ENCODE data around the gene PLCG1.

PLCG1 gene

GRCh38 chr20:41151134-41151869 is 14.0 kb downstream of the PLCG1 start:
- no peak overlapping the region for H3K4me3 ChIP-seq (ENCODE audit: low read depth, low read length)
- peak overlapping the region; percentile 12 for H3K9ac ChIP-seq (ENCODE audit: low read depth, low read length)
- peaks cover 7% of the 10 kb centered on the region for H3K36me3 ChIP-seq (ENCODE audit: control insufficient read depth, insufficient read depth, low read length)
- H3K27me3 ChIP-seq (ENCODE audit: control insufficient read depth, insufficient read depth, low read length) = no peaks in the 10 kb centered on the region
- H3K4me1 ChIP-seq (ENCODE audit: control insufficient read depth, insufficient read depth, low read length) = no peaks in the 10 kb centered on the region
- H3K9me3 ChIP-seq (ENCODE audit: control insufficient read depth, insufficient read depth, low read length) = no peaks in the 10 kb centered on the region

DNA sequence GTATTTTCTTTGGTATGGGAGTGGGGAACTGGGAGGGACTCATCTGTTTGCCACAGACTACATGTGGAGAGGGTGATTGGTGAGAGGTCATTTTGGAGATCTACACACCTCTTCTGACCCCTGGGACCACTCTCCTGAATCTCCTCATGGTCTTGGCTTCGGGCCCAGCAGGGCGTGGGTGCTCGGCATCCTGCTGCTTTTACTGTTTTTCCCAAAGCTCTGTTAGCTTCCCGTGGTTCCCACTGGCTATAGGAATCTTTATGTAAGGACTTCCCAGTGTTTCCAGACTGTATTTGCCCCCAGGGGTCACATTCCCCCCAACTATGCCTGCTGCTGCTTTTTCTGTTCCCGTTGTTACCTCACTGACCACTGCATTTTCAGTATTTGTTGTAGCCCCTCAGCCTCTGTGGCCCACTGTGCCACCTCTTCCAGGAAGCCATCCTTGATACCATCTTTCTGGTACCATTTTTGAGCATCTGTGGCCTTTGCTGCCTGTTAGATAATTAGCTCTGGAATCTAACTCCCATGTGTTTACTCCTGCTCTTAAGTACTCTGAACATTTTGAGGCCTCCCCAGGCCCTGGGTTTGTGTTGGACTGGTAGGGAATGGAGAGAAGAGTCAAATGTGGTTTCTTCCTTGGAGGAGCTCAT is 14.9 kb downstream of the PLCG1 start:
- Histone ChIP-seq H3K9me3 (ENCODE audit: control insufficient read depth, insufficient read depth, low read length) (no peaks in the 10 kb centered on the region), H3K4me3 (ENCODE audit: low read depth, low read length) (no peak overlapping the region), H3K4me1 (ENCODE audit: control insufficient read depth, insufficient read depth, low read length) (no peaks in the 10 kb centered on the region), H3K27me3 (ENCODE audit: control insufficient read depth, insufficient read depth, low read length) (no peaks in the 10 kb centered on the region), H3K9ac (ENCODE audit: low read depth, low read length) (no peak overlapping the region), H3K36me3 (ENCODE audit: control insufficient read depth, insufficient read depth, low read length) (peaks cover 7% of the 10 kb centered on the region)

- H3K36me3 ChIP-seq (ENCODE audit: control insufficient read depth, insufficient read depth, low read length) = peaks cover 9% of the 10 kb centered on the region
- H3K27me3 ChIP-seq (ENCODE audit: control insufficient read depth, insufficient read depth, low read length) = no peaks in the 10 kb centered on the region
- peaks cover 2% of the 10 kb centered on the region for H3K4me1 ChIP-seq (ENCODE audit: control insufficient read depth, insufficient read depth, low read length)
- no peaks in the 10 kb centered on the region for H3K9me3 ChIP-seq (ENCODE audit: control insufficient read depth, insufficient read depth, low read length)
- no peak overlapping the region for H3K9ac ChIP-seq (ENCODE audit: low read depth, low read length)
- no peak overlapping the region for H3K4me3 ChIP-seq (ENCODE audit: low read depth, low read length)
Measured at GRCh38 chr20:41154436-41155176, 17.3 kb downstream of the PLCG1 start.

GRCh38 chr20:41155261-41155660 is 17.9 kb downstream of the PLCG1 start:
- Histone ChIP-seq H3K9ac (ENCODE audit: low read depth, low read length) (no peak overlapping the region), H3K36me3 (ENCODE audit: control insufficient read depth, insufficient read depth, low read length) (peaks cover 15% of the 10 kb centered on the region), H3K4me3 (ENCODE audit: low read depth, low read length) (no peak overlapping the region)

GRCh38 chr20:41158082-41158625 is 20.8 kb downstream of the PLCG1 start:
- Histone ChIP-seq H3K27me3 (ENCODE audit: control insufficient read depth, insufficient read depth, low read length) (no peaks in the 10 kb centered on the region), H3K9ac (ENCODE audit: low read depth, low read length) (no peak overlapping the region), H3K36me3 (ENCODE audit: control insufficient read depth, insufficient read depth, low read length) (peaks cover 30% of the 10 kb centered on the region), H3K4me1 (ENCODE audit: control insufficient read depth, insufficient read depth, low read length) (peaks cover 2% of the 10 kb centered on the region), H3K4me3 (ENCODE audit: low read depth, low read length) (no peak overlapping the region), H3K9me3 (ENCODE audit: control insufficient read depth, insufficient read depth, low read length) (no peaks in the 10 kb centered on the region)

More at GRCh38 chr20:41155261-41155660, 17.9 kb downstream of the PLCG1 start:
- no peaks in the 10 kb centered on the region for H3K27me3 ChIP-seq (ENCODE audit: control insufficient read depth, insufficient read depth, low read length)
- H3K9me3 ChIP-seq (ENCODE audit: control insufficient read depth, insufficient read depth, low read length) = no peaks in the 10 kb centered on the region
- peaks cover 2% of the 10 kb centered on the region for H3K4me1 ChIP-seq (ENCODE audit: control insufficient read depth, insufficient read depth, low read length)

DNA sequence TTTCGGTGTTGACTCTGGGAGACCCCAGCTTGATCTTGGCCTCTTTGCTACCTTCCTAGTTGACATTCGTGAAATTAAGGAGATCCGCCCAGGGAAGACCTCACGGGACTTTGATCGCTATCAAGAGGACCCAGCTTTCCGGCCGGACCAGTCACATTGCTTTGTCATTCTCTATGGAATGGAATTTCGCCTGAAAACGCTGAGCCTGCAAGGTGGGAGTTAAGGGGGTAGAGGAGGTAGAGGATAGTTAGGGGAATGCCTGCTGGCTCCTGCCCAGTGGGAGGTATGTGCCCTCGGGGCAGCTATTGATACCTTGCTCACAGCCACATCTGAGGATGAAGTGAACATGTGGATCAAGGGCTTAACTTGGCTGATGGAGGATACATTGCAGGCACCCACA is 22.2 kb downstream of the PLCG1 start:
- H3K9me3 ChIP-seq (ENCODE audit: control insufficient read depth, insufficient read depth, low read length) = no peaks in the 10 kb centered on the region
- H3K9ac ChIP-seq (ENCODE audit: low read depth, low read length) = no peak overlapping the region
- H3K27me3 ChIP-seq (ENCODE audit: control insufficient read depth, insufficient read depth, low read length) = no peaks in the 10 kb centered on the region
- peaks cover 44% of the 10 kb centered on the region for H3K36me3 ChIP-seq (ENCODE audit: control insufficient read depth, insufficient read depth, low read length)
- no peak overlapping the region for H3K4me3 ChIP-seq (ENCODE audit: low read depth, low read length)
- peaks cover 2% of the 10 kb centered on the region for H3K4me1 ChIP-seq (ENCODE audit: control insufficient read depth, insufficient read depth, low read length)

DNA sequence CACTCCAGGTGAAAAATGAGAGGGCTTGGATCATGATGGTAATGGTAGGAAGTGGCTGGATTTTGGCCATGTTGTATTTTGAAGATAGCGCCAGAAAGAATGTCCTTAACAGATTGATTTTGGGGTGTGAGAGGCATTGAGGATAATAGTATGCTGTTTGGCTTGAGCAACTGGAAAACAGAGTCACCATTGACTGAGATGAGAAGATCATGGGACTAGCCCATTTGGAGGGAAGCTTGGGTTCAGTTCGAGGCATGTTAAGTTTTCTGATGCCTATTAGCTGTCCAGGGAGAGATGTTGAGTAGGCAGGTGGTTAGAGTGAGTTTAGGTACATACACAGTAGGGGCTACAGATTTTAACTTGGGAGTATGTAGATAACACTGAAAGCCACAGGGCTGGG is 23.3 kb downstream of the PLCG1 start:
- no peak overlapping the region for H3K9ac ChIP-seq (ENCODE audit: low read depth, low read length)
- H3K27me3 ChIP-seq (ENCODE audit: control insufficient read depth, insufficient read depth, low read length) = no peaks in the 10 kb centered on the region
- no peak overlapping the region for H3K4me3 ChIP-seq (ENCODE audit: low read depth, low read length)
- peaks cover 2% of the 10 kb centered on the region for H3K4me1 ChIP-seq (ENCODE audit: control insufficient read depth, insufficient read depth, low read length)
- H3K36me3 ChIP-seq (ENCODE audit: control insufficient read depth, insufficient read depth, low read length) = peaks cover 56% of the 10 kb centered on the region
- no peaks in the 10 kb centered on the region for H3K9me3 ChIP-seq (ENCODE audit: control insufficient read depth, insufficient read depth, low read length)

- Histone ChIP-seq H3K4me1 (ENCODE audit: control insufficient read depth, insufficient read depth, low read length) (peaks cover 2% of the 10 kb centered on the region), H3K4me3 (ENCODE audit: low read depth, low read length) (no peak overlapping the region), H3K36me3 (ENCODE audit: control insufficient read depth, insufficient read depth, low read length) (peaks cover 68% of the 10 kb centered on the region), H3K9me3 (ENCODE audit: control insufficient read depth, insufficient read depth, low read length) (no peaks in the 10 kb centered on the region), H3K27me3 (ENCODE audit: control insufficient read depth, insufficient read depth, low read length) (no peaks in the 10 kb centered on the region), H3K9ac (ENCODE audit: low read depth, low read length) (no peak overlapping the region)
Measured at GRCh38 chr20:41161886-41162285, 24.5 kb downstream of the PLCG1 start.

- peaks cover 73% of the 10 kb centered on the region for H3K36me3 ChIP-seq (ENCODE audit: control insufficient read depth, insufficient read depth, low read length)
Measured at GRCh38 chr20:41162396-41162795, 25.1 kb downstream of the PLCG1 start.

DNA sequence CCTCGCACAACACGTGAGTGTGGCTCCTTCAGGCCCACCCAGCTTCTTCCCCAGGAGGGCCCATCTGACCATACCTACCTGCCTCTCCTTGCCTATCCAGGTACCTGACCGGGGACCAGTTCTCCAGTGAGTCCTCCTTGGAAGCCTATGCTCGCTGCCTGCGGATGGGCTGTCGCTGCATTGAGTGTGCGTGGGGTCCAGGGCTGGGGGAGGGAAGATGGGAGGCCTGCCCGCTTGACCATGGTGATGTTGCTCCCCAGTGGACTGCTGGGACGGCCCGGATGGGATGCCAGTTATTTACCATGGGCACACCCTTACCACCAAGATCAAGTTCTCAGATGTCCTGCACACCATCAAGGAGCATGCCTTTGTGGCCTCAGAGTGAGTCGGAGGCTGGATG is 26.5 kb downstream of the PLCG1 start:
- Histone ChIP-seq H3K36me3 (ENCODE audit: control insufficient read depth, insufficient read depth, low read length) (peaks cover 86% of the 10 kb centered on the region), H3K4me1 (ENCODE audit: control insufficient read depth, insufficient read depth, low read length) (no peaks in the 10 kb centered on the region), H3K9ac (ENCODE audit: low read depth, low read length) (no peak overlapping the region), H3K4me3 (ENCODE audit: low read depth, low read length) (no peak overlapping the region), H3K9me3 (ENCODE audit: control insufficient read depth, insufficient read depth, low read length) (no peaks in the 10 kb centered on the region), H3K27me3 (ENCODE audit: control insufficient read depth, insufficient read depth, low read length) (no peaks in the 10 kb centered on the region)

More at GRCh38 chr20:41162396-41162795, 25.1 kb downstream of the PLCG1 start:
- H3K4me1 ChIP-seq (ENCODE audit: control insufficient read depth, insufficient read depth, low read length) = peaks cover 2% of the 10 kb centered on the region
- no peak overlapping the region for H3K9ac ChIP-seq (ENCODE audit: low read depth, low read length)
- no peaks in the 10 kb centered on the region for H3K9me3 ChIP-seq (ENCODE audit: control insufficient read depth, insufficient read depth, low read length)
- no peaks in the 10 kb centered on the region for H3K27me3 ChIP-seq (ENCODE audit: control insufficient read depth, insufficient read depth, low read length)
- H3K4me3 ChIP-seq (ENCODE audit: low read depth, low read length) = no peak overlapping the region

DNA sequence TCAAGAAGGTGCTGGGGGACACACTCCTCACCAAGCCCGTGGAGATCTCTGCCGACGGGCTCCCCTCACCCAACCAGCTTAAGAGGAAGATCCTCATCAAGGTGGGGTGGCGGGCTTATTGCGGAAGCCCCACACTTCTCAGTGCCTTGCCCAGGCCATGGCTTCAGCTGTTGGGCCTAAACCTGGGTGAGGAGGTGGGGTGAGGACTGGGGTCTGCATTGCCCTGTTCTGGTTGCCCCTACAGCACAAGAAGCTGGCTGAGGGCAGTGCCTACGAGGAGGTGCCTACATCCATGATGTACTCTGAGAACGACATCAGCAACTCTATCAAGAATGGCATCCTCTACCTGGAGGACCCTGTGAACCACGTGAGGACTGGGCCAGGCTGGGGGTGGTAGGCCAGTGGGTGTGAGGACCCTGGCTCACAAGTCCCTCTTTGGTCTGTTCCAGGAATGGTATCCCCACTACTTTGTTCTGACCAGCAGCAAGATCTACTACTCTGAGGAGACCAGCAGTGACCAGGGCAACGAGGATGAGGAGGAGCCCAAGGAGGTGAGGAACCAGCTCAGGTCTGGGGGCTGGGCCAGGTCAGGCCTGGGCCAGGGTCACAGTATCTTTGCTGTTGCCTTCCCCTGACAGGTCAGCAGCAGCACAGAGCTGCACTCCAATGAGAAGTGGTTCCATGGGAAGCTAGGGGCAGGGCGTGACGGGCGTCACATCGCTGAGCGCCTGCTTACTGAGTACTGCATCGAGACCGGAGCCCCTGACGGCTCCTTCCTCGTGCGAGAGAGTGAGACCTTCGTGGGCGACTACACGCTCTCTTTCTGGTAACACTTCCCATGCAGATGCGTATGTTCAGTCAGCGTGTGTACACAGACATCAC is 27.9 kb downstream of the PLCG1 start:
- Histone ChIP-seq H3K4me1 (ENCODE audit: control insufficient read depth, insufficient read depth, low read length) (no peaks in the 10 kb centered on the region), H3K4me3 (ENCODE audit: low read depth, low read length) (no peak overlapping the region), H3K9me3 (ENCODE audit: control insufficient read depth, insufficient read depth, low read length) (no peaks in the 10 kb centered on the region), H3K9ac (ENCODE audit: low read depth, low read length) (no peak overlapping the region), H3K27me3 (ENCODE audit: control insufficient read depth, insufficient read depth, low read length) (no peaks in the 10 kb centered on the region), H3K36me3 (ENCODE audit: control insufficient read depth, insufficient read depth, low read length) (peaks cover 92% of the 10 kb centered on the region)
